Measurements from ENCODE around the gene RMND1. TPM values are rescaled to one million over a fixed set of nuclear protein-coding genes. Genes with fewer than 3 reads are reported as not detected.

RMND1 gene
- total and polyA plus RNA-seq, 2 of the 13 experiments (the other 11 are each of a cell fraction or from before 2014, with no cell fraction given): 34.0 to 72.5 TPM

DNA sequence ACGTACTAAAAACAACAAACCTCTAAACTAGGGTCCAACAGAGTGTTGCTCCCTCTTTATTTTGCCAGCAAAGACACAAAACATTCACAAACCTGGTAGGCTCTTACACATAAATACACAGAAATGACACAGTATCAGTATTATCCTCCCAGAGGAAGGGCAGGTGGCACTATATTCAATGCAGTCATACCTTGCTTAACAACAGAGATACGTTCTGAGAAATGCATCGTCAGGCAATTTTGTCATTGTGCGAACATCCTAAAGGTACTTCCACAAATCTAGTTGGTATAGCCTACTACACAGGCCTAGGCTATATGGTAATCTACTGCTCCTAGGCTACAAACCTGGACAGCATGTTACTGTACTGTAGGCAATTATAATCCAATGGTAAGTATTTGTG lies 70.2 kb downstream of the RMND1 start:
- no peak for ATAC-seq
- Histone ChIP-seq H3K79me2 (ENCODE audit: insufficient read depth, low read length) (peaks cover 82% of the 10 kb centered on the region), H3K27ac (ENCODE audit: extremely low read length, insufficient read depth, low read length) (no peak overlapping the region), H3K9me3 (ENCODE audit: low read length) (no peaks in the 10 kb centered on the region), H3K36me3 (replicated peaks in 1 of 2; ENCODE audit: control insufficient read depth in 1 of 2, insufficient read depth in 2 of 2, low read length in 2 of 2) (peaks cover 0 to 1% of the 10 kb centered on the region in 2 experiments; a peak in 1 of 5 replicates), H3K4me2 (ENCODE audit: low read depth, low read length) (no peak overlapping the region), H3K4me3 (replicated peaks in 1 of 3; ENCODE audit: insufficient read depth in 1 of 3, low read depth in 2 of 3, low read length in 3 of 3) (no peak overlapping the region), H3K9ac (ENCODE audit: insufficient read depth, low read depth, low read length) (no peak overlapping the region), H4K20me1 (ENCODE audit: insufficient read depth, low read length) (no peaks in the 10 kb centered on the region), H3K4me1 (ENCODE audit: insufficient read depth, low read length) (peaks cover 16% of the 10 kb centered on the region), H2AFZ (ENCODE audit: low read length) (no peak overlapping the region), H3K27me3 (ENCODE audit: control insufficient read depth in 1 of 2, insufficient read depth in 2 of 2, low read length in 2 of 2) (no peaks in the 10 kb centered on the region)
- BruUV-seq (replicated peaks): no TSS peak
- CTCF ChIA-PET (ENCODE audit: low intra/inter-chr PET ratio, low total read pairs): no interaction called here
- WGBS (ENCODE audit: low lambda C conversion rate): 96% methylated on average over 4 of the region's 4 CpGs
- FAIRE-seq: no peak
- TF ChIP-seq RFXAP (CRISPR knock-in tag; IDR thresholded peaks at IDR 0.05; ENCODE audit: borderline replicate concordance): no peak
- peak; percentile 65 to 74 for TF ChIP-seq MAFK (conservative IDR thresholded peaks at IDR 0.05 in 1 of 2, IDR thresholded peaks at IDR 0.05 in 1 of 2; ENCODE audit: low read length in 2 of 2)
- no peak for TF ChIP-seq ZFX (CRISPR knock-in tag; IDR thresholded peaks at IDR 0.05; ENCODE audit: low read depth)
- peak; percentile 65 for TF ChIP-seq MAFF (IDR thresholded peaks at IDR 0.05; ENCODE audit: low read depth, low read length)
- in situ Hi-C loops (cut with HindIII; ENCODE audit: extremely low pct_ligation_motif_present, low pct_unique_long_range_greater_than_20kb) (no loop called here), intact Hi-C loops (cut with micrococcal nuclease; ENCODE audit: unreplicated experiment) (no loop called here)
- no peak for DNase-seq (ENCODE audit: low spot score)
- POLR2A ChIA-PET: no interaction called here

GRCh38 chr6:151380848-151381205 lies 71.1 kb downstream of the RMND1 start:
- no peak overlapping the region for H3K27ac ChIP-seq (ENCODE audit: extremely low read length, insufficient read depth, low read length)
- CTCF ChIA-PET (ENCODE audit: low intra/inter-chr PET ratio, low total read pairs): no interaction called here
- no peak overlapping the region for H2AFZ ChIP-seq (ENCODE audit: low read length)
- H3K79me2 ChIP-seq (ENCODE audit: insufficient read depth, low read length): peaks cover 83% of the 10 kb centered on the region
- H3K4me2 ChIP-seq (ENCODE audit: low read depth, low read length): no peak overlapping the region
- H3K36me3 ChIP-seq (replicated peaks in 1 of 2; ENCODE audit: control insufficient read depth in 1 of 2, insufficient read depth in 2 of 2, low read length in 2 of 2): no peaks in the 10 kb centered on the region; a peak in 1 of 5 replicates
- intact Hi-C loops (cut with micrococcal nuclease; ENCODE audit: unreplicated experiment) (no loop called here), in situ Hi-C loops (cut with HindIII; ENCODE audit: extremely low pct_ligation_motif_present, low pct_unique_long_range_greater_than_20kb) (no loop called here)
- H4K20me1 ChIP-seq (ENCODE audit: insufficient read depth, low read length): no peaks in the 10 kb centered on the region
- ATAC-seq (no peak), DNase-seq (ENCODE audit: low spot score) (no peak), FAIRE-seq (no peak)
- WGBS (ENCODE audit: low lambda C conversion rate): 100% methylated on average over 1 of the region's 1 CpG
- TF ChIP-seq MTF1 (CRISPR knock-in tag; IDR thresholded peaks at IDR 0.05): no peak
- TF ChIP-seq ZNF512 (CRISPR knock-in tag; IDR thresholded peaks at IDR 0.05): no peak
- TF ChIP-seq HIC2 (CRISPR knock-in tag; IDR thresholded peaks at IDR 0.05; ENCODE audit: low read depth): no peak
- TF ChIP-seq PHF20 (CRISPR knock-in tag; IDR thresholded peaks at IDR 0.05): no peak
- no peak for TF ChIP-seq ZNF281 (CRISPR knock-in tag; IDR thresholded peaks at IDR 0.05; ENCODE audit: borderline replicate concordance)
- TF ChIP-seq ZBTB7A (CRISPR knock-in tag; IDR thresholded peaks at IDR 0.05): no peak
- H3K27me3 ChIP-seq (ENCODE audit: control insufficient read depth in 1 of 2, insufficient read depth in 2 of 2, low read length in 2 of 2): no peaks in the 10 kb centered on the region
- peaks cover 25% of the 10 kb centered on the region for H3K4me1 ChIP-seq (ENCODE audit: insufficient read depth, low read length)
- H3K4me3 ChIP-seq (replicated peaks in 1 of 3; ENCODE audit: insufficient read depth in 1 of 3, low read depth in 2 of 3, low read length in 3 of 3): no peak overlapping the region
- no peaks in the 10 kb centered on the region for H3K9me3 ChIP-seq (ENCODE audit: low read length)
- no TSS peak for BruUV-seq (replicated peaks)
- POLR2A ChIA-PET: no interaction called here
- no peak overlapping the region for H3K9ac ChIP-seq (ENCODE audit: insufficient read depth, low read depth, low read length)

Measured in HepG2 (cell line).